Measurements from ENCODE around the gene SLC66A1.

SLC66A1 gene

GRCh38 chr1:19306941-19307340 is 5.2 kb upstream of the SLC66A1 start:
- H3K4me3 ChIP-seq (IDR thresholded peaks at IDR 0.05; ENCODE audit: insufficient read depth, low read depth, low read length), result no peak overlapping the region
- H3K79me2 ChIP-seq (ENCODE audit: insufficient read depth, low read depth), result no peaks in the 10 kb centered on the region
- H4K20me1 ChIP-seq (ENCODE audit: insufficient read depth), result no peaks in the 10 kb centered on the region
- peaks cover 8% of the 10 kb centered on the region for H3K4me1 ChIP-seq (ENCODE audit: low read depth, poor library complexity, severe bottlenecking)
- no peak for TF ChIP-seq CTCF (conservative IDR thresholded peaks at IDR 0.05; ENCODE audit: low read depth, low read length)
- H3K9ac ChIP-seq, result no peak overlapping the region
- H3K36me3 ChIP-seq (ENCODE audit: insufficient read depth), result no peaks in the 10 kb centered on the region
- no peak overlapping the region for H3K27ac ChIP-seq
- H3K4me2 ChIP-seq, result no peak overlapping the region
- no peaks in the 10 kb centered on the region for H3K27me3 ChIP-seq (ENCODE audit: insufficient read depth, low read depth)
- no peak overlapping the region for H2AFZ ChIP-seq (ENCODE audit: low read depth)

GRCh38 chr1:19307794-19308508 is 4.2 kb upstream of the SLC66A1 start:
- no peak for TF ChIP-seq CTCF (conservative IDR thresholded peaks at IDR 0.05; ENCODE audit: low read depth, low read length)
- Histone ChIP-seq H3K27ac (no peak overlapping the region), H3K4me2 (no peak overlapping the region), H2AFZ (ENCODE audit: low read depth) (no peak overlapping the region), H3K36me3 (ENCODE audit: insufficient read depth) (no peaks in the 10 kb centered on the region), H3K4me1 (ENCODE audit: low read depth, poor library complexity, severe bottlenecking) (peaks cover 13% of the 10 kb centered on the region), H4K20me1 (ENCODE audit: insufficient read depth) (no peaks in the 10 kb centered on the region), H3K27me3 (ENCODE audit: insufficient read depth, low read depth) (no peaks in the 10 kb centered on the region), H3K9ac (no peak overlapping the region), H3K4me3 (IDR thresholded peaks at IDR 0.05; ENCODE audit: insufficient read depth, low read depth, low read length) (no peak overlapping the region), H3K79me2 (ENCODE audit: insufficient read depth, low read depth) (no peaks in the 10 kb centered on the region)

- peaks cover 16% of the 10 kb centered on the region for H3K4me1 ChIP-seq (ENCODE audit: low read depth, poor library complexity, severe bottlenecking)
- H3K4me3 ChIP-seq (IDR thresholded peaks at IDR 0.05; ENCODE audit: insufficient read depth, low read depth, low read length), result no peak overlapping the region
- no peak overlapping the region for H2AFZ ChIP-seq (ENCODE audit: low read depth)
- H3K27me3 ChIP-seq (ENCODE audit: insufficient read depth, low read depth), result no peaks in the 10 kb centered on the region
- H3K36me3 ChIP-seq (ENCODE audit: insufficient read depth), result no peaks in the 10 kb centered on the region
- H3K79me2 ChIP-seq (ENCODE audit: insufficient read depth, low read depth), result no peaks in the 10 kb centered on the region
- H3K9ac ChIP-seq, result no peak overlapping the region
- no peak overlapping the region for H3K4me2 ChIP-seq
- H3K27ac ChIP-seq, result no peak overlapping the region
- no peak for TF ChIP-seq CTCF (conservative IDR thresholded peaks at IDR 0.05; ENCODE audit: low read depth, low read length)
- no peaks in the 10 kb centered on the region for H4K20me1 ChIP-seq (ENCODE audit: insufficient read depth)
These were observed 3.6 kb upstream of the SLC66A1 start for GRCh38 chr1:19308509-19308907.

- H3K27ac ChIP-seq, result no peak overlapping the region
- no peaks in the 10 kb centered on the region for H3K79me2 ChIP-seq (ENCODE audit: insufficient read depth, low read depth)
- no peak overlapping the region for H3K9ac ChIP-seq
- no peaks in the 10 kb centered on the region for H3K36me3 ChIP-seq (ENCODE audit: insufficient read depth)
- no peaks in the 10 kb centered on the region for H3K27me3 ChIP-seq (ENCODE audit: insufficient read depth, low read depth)
- no peaks in the 10 kb centered on the region for H4K20me1 ChIP-seq (ENCODE audit: insufficient read depth)
- no peak for TF ChIP-seq CTCF (conservative IDR thresholded peaks at IDR 0.05; ENCODE audit: low read depth, low read length)
- no peak overlapping the region for H3K4me2 ChIP-seq
- H3K4me3 ChIP-seq (IDR thresholded peaks at IDR 0.05; ENCODE audit: insufficient read depth, low read depth, low read length), result no peak overlapping the region
- peaks cover 16% of the 10 kb centered on the region for H3K4me1 ChIP-seq (ENCODE audit: low read depth, poor library complexity, severe bottlenecking)
- no peak overlapping the region for H2AFZ ChIP-seq (ENCODE audit: low read depth)
These were observed 2.9 kb upstream of the SLC66A1 start for GRCh38 chr1:19309123-19309813.

Measured in KMS-11 (cell line).